SIG-M5 treated with dmso at 0.1 percent for 504 hours (cell line): ENCODE measurements around the gene EGR1.
A peak's percentile ranks its signal among the peaks of the same experiment; 100 is the strongest.

Source experiments
- DNase-seq: peaks from one replicate; lab custom pipeline; 2025; ENCODE audit not compliant: unreplicated experiment; lab: John Stamatoyannopoulos, UW

The EGR1 gene

DNA sequence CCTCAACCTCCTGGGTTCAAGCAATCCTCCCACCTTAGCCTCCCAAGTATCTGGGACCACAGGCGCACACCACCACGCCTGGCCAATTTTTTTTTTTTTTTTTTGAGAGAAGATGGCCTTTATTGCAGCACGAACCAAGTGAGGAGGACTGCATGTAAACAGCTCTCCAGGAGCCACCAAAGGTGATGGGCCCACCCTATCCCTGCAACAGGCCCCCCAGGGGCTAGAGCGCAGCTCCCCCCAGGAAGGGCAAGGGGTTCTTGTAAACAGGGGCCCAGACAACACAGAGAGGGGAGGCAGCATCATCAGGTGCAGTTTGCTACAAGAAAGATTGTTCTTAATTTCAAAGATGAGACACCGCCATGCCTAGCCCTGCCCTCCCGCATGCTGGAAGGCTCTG lies 12.6 kb upstream of the EGR1 start:
- no peak for DNase-seq

- no peak for DNase-seq
Measured at GRCh38 chr5:138453590-138453989, 11.7 kb upstream of the EGR1 start.

DNA sequence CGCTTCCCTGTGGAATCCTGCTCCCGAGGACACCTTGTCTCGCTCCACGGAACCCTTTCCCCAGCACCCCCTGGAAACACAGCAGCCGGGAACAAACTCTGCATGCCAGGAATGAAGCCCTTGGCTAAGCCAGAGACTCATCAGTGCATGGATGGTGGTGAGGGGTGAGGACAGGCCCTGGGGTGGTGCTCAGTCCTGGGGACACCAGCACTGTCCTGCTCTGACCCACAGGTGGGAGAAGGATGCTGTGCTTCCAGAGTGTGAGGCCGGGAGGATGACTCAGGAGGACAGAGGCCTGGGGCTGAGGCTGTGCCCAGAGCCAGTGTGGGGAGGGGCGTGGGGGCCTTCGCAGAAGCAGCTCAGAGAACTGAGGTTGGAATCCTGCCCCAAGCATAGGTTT lies 11.2 kb upstream of the EGR1 start:
- no peak for DNase-seq

DNA sequence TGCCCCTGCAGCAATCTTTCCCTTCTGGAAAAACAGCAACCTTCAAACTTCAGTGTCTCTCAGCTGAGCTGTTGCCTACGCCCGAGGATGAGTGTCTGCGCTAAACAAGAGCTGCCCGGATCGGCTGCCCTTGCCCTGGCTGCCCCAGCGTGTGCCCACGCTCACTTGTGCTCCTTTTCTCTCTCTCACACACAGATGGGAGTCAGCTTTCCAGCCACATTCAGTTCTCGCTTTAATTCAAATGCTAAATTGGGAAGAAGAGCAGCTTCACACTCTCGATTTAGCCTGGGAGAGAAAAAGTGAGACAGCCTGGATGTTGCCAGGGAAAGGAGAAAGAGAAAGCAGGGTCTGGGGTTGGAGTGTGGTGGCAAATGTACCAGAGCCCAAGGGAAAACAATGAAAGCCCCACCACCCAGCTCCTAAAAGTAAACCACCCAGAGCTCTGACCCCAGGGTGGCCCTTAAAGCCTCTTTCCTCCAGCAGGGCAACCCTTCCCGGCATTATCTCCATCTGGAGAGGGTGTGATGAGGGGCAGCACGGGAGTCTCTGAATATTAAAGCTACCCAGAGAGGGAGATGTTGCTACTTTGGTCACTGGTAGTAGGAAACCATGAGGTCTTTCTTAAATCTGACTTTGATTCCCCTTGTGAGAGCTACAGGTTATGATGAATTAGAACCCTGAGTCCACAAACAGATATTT lies 9.9 kb upstream of the EGR1 start:
- no peak for DNase-seq

DNA sequence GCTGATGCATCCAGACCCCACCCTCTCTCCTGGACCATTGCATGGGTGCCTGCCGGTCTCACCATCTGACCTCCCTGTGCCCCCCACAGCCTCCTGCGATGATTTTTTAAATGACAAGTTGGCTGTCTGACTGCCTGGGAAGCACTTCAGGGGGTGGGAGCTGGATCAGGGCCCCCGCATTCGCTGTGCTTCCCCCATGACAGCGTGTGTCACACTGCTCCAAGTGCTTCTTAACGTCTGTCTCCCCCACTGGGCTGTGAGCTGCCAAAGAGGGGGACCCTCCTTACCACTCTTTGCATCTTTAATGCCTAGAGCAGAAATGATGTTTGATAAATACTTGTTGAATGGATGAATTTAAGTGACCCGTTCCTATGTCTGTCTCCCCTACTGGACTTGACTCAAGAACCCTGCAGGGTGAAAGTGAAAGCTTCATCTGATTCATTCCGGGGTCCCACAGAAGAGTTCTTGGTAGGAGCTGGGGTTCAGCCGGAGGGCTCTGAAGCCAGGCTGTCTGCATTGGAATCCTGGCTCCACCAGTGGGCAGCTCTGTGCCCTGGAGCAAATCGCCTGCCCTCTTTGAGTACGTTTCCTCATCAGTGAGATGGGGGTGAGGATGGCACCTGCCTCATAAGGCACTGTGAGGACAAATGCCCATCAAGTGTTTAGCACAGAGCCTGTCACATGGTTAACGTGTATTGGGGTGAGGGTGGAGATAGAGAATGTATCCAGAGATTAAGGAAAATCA lies 7.6 kb upstream of the EGR1 start:
- DNase-seq = no peak

DNA sequence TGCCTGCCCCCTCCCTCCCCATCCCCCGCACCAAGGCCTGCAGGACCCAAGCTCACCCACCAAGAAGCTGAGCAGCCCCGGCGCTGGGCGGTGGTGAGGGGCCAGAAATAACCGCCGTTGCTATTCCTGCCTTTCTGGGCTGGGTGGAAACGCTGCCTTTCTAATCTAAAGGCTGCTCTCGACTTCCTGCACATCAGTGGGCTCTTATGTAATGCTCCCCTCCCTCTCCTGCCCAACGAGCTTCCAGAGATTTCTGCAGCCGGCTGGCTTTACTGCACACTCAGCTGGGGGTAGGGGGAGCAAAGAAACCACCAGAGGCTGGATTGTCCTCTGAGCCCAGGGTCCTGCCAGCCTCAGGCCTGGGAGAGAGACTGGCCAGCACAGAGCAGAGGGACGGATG lies 6.9 kb upstream of the EGR1 start:
- peak; percentile 66 for DNase-seq

DNA sequence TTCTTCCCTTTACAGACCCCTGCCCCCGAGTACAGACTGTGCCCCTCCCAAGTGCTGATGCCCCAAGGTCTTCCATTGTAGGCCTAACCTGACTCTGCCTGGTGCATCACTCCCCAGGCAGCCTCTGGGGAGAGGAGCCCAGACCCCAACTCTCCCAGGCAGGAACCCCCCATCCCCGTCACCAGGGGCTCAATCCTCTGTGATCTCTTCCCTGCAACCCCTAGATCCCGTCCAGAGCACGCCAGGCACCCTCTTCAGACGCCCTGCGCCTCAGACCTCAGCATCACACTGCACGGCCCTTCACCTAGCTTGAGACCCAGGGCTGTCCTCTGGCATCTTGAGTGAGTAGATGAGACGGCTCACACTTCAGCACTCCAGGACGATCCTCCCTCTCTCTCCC lies 6.4 kb upstream of the EGR1 start:
- DNase-seq = no peak

DNA sequence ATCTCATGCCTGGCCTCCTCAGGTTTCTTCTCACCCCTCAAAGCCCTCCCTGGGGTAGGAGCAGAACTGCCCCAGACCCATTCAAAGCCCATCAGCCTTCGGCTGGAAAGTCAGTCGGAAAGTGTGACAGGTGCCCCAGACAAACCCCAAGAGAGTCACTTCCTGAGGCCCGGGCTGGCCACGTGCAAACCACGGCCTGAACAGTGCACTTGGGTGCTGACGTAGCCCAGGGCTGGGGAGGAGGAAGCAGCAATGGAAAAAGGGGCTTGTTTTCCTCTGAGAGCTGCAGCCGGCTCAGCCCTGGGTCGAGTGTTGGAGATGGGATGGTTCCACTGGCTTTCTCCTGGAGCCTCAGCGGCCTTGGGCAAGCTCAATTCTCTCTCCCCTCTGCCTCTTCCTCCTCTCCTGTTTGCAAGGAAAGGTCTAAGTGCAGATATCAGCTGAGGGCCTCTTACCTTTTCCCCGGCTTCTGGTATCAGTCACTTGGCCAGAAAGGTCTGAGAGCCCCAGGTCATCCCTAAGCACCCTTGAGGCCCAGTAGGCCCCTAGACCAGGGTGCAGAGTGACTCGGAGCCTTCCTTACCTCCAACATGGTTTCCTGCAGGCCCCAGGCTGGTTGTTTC lies 5.9 kb upstream of the EGR1 start:
- peak; percentile 21 for DNase-seq

GRCh38 chr5:138460032-138460693 lies 5.1 kb upstream of the EGR1 start:
- no peak for DNase-seq

DNA sequence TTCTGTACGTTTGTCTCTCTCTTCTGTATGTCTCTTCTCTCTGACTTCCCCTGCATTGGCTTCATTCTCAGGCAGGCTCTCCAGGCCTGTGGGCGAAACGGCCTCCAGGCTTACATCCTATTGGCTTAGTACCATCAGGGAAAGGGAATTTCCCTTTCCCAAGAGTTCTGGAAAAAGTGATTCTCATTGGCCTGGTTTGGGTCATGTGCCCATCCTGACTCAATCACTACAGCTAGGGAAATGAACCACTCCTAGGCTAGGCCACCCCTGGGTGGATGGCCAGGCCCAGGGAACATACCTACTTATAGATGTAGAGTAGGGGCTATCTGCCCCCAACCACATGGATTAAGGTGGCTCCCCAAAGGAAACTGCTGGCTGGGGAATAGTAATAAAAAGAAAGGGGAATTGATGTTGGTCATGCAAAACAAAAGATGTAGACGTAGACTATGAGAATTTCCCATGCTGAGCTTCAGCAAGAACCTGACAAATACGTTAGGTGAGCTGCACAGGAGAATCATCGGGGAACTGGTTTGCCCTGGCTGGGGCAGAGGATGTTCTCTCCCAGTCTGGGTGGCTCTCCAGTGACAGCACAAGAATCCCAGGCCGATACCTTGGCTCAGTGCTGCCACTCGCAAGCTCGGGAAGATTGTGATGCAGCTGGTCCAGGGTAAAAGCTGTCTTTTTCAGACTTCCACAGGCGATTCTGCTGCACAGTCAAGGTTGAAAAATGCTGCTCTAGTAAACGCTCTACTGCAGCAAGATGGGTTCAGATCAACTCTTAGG lies 3.7 kb upstream of the EGR1 start:
- no peak for DNase-seq

DNA sequence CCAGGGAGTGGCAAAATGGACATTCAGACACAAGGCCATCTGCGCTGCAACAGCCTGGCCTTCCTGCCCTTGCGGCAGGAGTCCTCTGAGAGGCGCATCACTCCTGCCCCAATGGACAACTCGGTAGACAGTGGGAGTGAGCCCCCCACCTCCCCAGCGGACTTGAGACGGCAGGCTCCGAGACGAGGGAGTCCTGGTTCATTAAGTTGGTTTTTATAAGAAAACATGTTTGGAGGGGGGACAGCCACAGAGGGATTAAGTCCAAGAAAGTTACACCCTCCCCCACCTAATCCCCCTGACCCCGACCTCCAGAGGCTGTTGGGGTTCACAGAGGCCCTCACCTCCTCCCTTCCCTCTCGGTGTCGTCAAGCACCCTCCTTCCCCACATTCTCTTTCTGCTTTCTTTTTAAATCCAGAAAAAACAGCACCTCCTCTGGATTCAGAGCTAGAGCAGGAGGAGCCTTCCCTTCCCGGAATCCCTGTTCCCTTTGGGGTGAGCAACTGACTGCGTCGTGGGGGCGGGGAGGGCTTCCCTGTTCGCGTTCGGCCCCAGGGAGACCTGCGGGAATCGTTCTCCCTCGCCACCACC lies 1.8 kb upstream of the EGR1 start:
- DNase-seq = no peak

GRCh38 chr5:138464008-138464387 lies 1.3 kb upstream of the EGR1 start:
- DNase-seq = peak; percentile 89

DNA sequence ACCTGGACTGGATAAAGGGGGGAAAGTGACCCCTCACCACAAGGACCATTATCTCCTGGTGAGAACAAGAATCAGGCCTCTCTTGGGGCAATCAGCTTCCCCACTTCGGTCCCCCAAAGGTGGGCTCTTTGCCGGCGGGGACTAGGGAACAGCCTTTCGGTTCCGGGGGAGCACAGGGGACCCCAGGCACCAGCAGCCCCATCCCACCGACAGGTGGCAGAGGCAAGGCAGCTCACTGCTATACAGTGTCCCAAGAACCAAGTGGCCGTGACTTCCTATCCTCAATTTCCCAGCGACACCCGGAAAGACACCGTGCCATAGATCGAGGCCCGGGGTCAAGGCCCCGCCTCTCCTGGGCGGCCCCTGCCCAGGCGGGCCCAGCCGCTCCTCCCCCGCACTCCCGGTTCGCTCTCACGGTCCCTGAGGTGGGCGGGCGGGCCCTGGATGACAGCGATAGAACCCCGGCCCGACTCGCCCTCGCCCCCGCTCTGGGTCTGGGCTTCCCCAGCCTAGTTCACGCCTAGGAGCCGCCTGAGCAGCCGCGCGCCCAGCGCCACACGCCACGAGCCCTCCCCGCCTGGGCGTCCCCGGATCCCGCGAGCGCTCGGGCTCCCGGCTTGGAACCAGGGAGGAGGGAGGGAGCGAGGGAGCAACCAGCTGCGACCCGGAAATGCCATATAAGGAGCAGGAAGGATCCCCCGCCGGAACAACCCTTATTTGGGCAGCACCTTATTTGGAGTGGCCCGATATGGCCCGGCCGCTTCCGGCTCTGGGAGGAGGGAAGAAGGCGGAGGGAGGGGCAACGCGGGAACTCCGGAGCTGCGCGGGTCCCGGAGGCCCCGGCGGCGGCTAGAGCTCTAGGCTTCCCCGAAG lies 655 bp upstream of the EGR1 start:
- DNase-seq = peak; percentile 98

DNA sequence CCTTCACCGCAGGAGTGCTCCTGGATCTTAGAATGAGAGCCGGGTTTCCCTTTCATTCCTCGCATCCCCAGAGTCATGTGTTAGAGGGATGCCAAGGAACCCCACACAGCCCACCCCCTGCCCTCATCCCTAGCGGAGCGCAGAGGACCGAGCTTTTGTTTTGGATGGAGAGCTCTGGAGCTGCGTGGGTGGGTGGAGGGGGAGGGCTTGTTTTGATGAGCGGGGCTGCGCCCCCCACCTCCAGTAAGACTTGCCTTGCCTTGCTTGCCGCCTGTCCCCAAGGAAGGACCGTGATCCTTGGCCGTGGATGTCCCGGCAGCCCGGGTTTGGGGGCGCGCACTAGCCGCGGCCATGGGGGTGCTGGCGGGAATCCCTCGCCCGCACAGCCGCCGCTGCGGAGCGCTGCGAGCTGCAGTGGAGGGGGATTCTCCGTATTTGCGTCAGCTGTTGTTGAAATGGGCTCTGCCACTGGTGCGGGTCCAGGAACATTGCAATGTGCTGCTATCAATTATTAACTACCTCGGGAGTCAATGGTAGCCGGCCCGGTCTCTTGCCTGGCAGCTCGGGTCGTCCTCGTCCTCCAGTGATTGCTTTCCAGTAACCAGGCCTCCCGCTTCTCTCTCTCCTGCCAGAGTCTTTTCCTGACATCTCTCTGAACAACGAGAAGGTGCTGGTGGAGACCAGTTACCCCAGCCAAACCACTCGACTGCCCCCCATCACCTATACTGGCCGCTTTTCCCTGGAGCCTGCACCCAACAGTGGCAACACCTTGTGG lies 1.0 kb downstream of the EGR1 start:
- no peak for DNase-seq

GRCh38 chr5:138466900-138467710 lies 1.8 kb downstream of the EGR1 start:
- no peak for DNase-seq

- no peak for DNase-seq
Measured at GRCh38 chr5:138467711-138468132, 2.4 kb downstream of the EGR1 start.

- DNase-seq = peak; percentile 59
Measured at GRCh38 chr5:138468133-138468965, 3.1 kb downstream of the EGR1 start.
